IMR-90 (cell line): Measurements from ENCODE around the gene CDC25A. TPM values are rescaled to one million over a fixed set of nuclear protein-coding genes. Genes with fewer than 3 reads are reported as not detected.
A peak's percentile ranks its signal among the peaks of the same experiment; 100 is the strongest.
"Not testable (repeated sequence)": the region's sequence is repeated elsewhere in the genome, so short reads cannot be mapped to it uniquely, and the experiment has no call there.

Source experiments
- ATAC-seq: fragments of 200-7000 bp; cut with Tn5 transposase; 2 replicates; pipeline ENCODE4 v1.9.1; 2020; ENCODE audit warnings: low read depth, mild to moderate bottlenecking, moderate library complexity
- BruUV-seq: library from RNA; stranded (reverse); fragments of 400-500 nt; replicated peaks from 2 replicates; lab custom pipeline; 2021; lab: Mats Ljungman, UMichigan
- CTCF ChIA-PET: fragments of 300-600 bp; formaldehyde crosslinking; extraction: SDS; loops from one replicate; lab custom pipeline; 2021; ENCODE audit warnings: antibody characterized with exemption; lab: Yijun Ruan, JAX
- POLR2A ChIA-PET: fragments of 300-600 bp; sonication (Branson Sonifier 250); formaldehyde crosslinking; loops from one replicate; lab custom pipeline; 2022; ENCODE audit warnings: antibody characterized with exemption; ENCODE audit not compliant: unreplicated experiment; lab: Charles Lee
- DNase-seq: peaks from one replicate; pipeline ENCODE4 v3.0.0; 2013
- H2AFZ ChIP-seq: replicated peaks from 2 replicates; pipeline ENCODE3; 2013; ENCODE audit warnings: low read length, mild to moderate bottlenecking; ENCODE audit not compliant: poor library complexity
- H2AK5ac ChIP-seq: 2 replicates; pipeline ENCODE4 v1.6.1; 2013; ENCODE audit warnings: low read depth, low read length, inconsistent platforms
- H2AK9ac ChIP-seq: replicated peaks from 2 replicates; pipeline ENCODE3; 2013; ENCODE audit warnings: mild to moderate bottlenecking, low read depth, low read length, moderate library complexity; ENCODE audit not compliant: poor library complexity
- H2BK120ac ChIP-seq: 2 replicates; pipeline ENCODE4 v1.6.1; 2013; ENCODE audit warnings: low read depth, low read length, inconsistent platforms
- H2BK15ac ChIP-seq: 3 replicates; pipeline ENCODE4 v1.6.1; 2013; ENCODE audit warnings: low read depth, low read length, inconsistent platforms
- H2BK20ac ChIP-seq: 2 replicates; pipeline ENCODE4 v1.6.1; 2013; ENCODE audit warnings: low read depth, mild to moderate bottlenecking, inconsistent platforms, low read length, moderate library complexity
- H2BK5ac ChIP-seq: 2 replicates; pipeline ENCODE4 v1.6.1; 2013; ENCODE audit warnings: mild to moderate bottlenecking, low read depth, low read length, inconsistent platforms; ENCODE audit not compliant: poor library complexity, severe bottlenecking
- H3K14ac ChIP-seq: replicated peaks from 2 replicates; pipeline ENCODE4 v1.6.1; 2013; ENCODE audit warnings: low read depth, low read length, inconsistent platforms
- H3K18ac ChIP-seq: 2 replicates; pipeline ENCODE4 v1.6.1; 2013; ENCODE audit warnings: low read depth, low read length, control low read depth
- H3K23ac ChIP-seq: 2 replicates; pipeline ENCODE4 v1.6.1; 2013; ENCODE audit warnings: low read depth, low read length, inconsistent platforms
- H3K27ac ChIP-seq: 2 replicates; pipeline ENCODE4 v1.5.1; 2013; ENCODE audit warnings: mild to moderate bottlenecking, control low read depth, low read length; ENCODE audit not compliant: insufficient read depth
- H3K27me3 ChIP-seq: 2 replicates; pipeline ENCODE4 v1.6.1; 2013; ENCODE audit warnings: low read length; ENCODE audit not compliant: control insufficient read depth, insufficient read depth
- H3K36me3 ChIP-seq: 2 replicates; pipeline ENCODE4 v1.6.1; 2013; ENCODE audit warnings: low read length, mixed read lengths; ENCODE audit not compliant: control insufficient read depth, insufficient read depth
- H3K4ac ChIP-seq: 2 replicates; pipeline ENCODE4 v1.6.1; 2013; ENCODE audit warnings: low read depth, low read length, inconsistent platforms
- H3K4me1 ChIP-seq: 2 replicates; pipeline ENCODE4 v1.6.1; 2013; ENCODE audit warnings: low read length, mixed read lengths; ENCODE audit not compliant: control insufficient read depth, insufficient read depth
- H3K4me2 ChIP-seq: 2 replicates; pipeline ENCODE4 v1.6.1; 2013; ENCODE audit warnings: low read depth, mild to moderate bottlenecking, control low read depth, low read length, moderate library complexity
- H3K4me3 ChIP-seq: 2 replicates; pipeline ENCODE4 v1.5.1; 2013; ENCODE audit warnings: low read depth, mild to moderate bottlenecking, control low read depth, low read length, moderate library complexity; ENCODE audit not compliant: insufficient read depth
- H3K56ac ChIP-seq: 2 replicates; pipeline ENCODE4 v1.6.1; 2013; ENCODE audit warnings: low read length, inconsistent platforms; ENCODE audit not compliant: insufficient read depth; ENCODE audit errors: extremely low read depth
- H3K79me1 ChIP-seq, 2 experiments: 2 replicates each; pipeline ENCODE4 v1.6.1; 2013; ENCODE audit warnings: low read length in 2 of 2, inconsistent platforms in 1 of 2, low read depth in 1 of 2
- H3K9ac ChIP-seq: 2 replicates; pipeline ENCODE4 v1.6.1; 2013; ENCODE audit warnings: low read depth, low read length, control low read depth
- H3K9me1 ChIP-seq: 2 replicates; pipeline ENCODE4 v1.6.1; 2013; ENCODE audit warnings: low read length, inconsistent platforms; ENCODE audit not compliant: insufficient read depth
- H3K9me3 ChIP-seq: 2 replicates; pipeline ENCODE4 v1.6.1; 2013; ENCODE audit warnings: low read length; ENCODE audit not compliant: control insufficient read depth, insufficient read depth
- H4K20me1 ChIP-seq: 2 replicates; pipeline ENCODE4 v1.6.1; 2013; ENCODE audit warnings: low read length, inconsistent platforms; ENCODE audit not compliant: insufficient read depth
- H4K5ac ChIP-seq: 2 replicates; pipeline ENCODE4 v1.6.1; 2013; ENCODE audit warnings: mild to moderate bottlenecking, low read depth, low read length, control low read depth
- H4K8ac ChIP-seq, 2 experiments: 2 replicates each; pipeline ENCODE4 v1.6.1; 2013; ENCODE audit warnings: low read depth in 2 of 2, low read length in 2 of 2, control low read depth in 1 of 2, inconsistent platforms in 1 of 2
- H4K91ac ChIP-seq: 2 replicates; pipeline ENCODE4 v1.6.1; 2013; ENCODE audit warnings: low read depth, low read length, inconsistent platforms; ENCODE audit not compliant: insufficient read depth
- CHD1 ChIP-seq: IDR thresholded peaks from 2 replicates; pipeline ENCODE4 v1.6.1; 2012; ENCODE audit warnings: low read depth, low read length, improper control_type of control experiment
- CTCF ChIP-seq: conservative IDR thresholded peaks from 2 replicates; pipeline ENCODE4 v1.5.1; 2012; ENCODE audit warnings: mild to moderate bottlenecking, low read depth, low read length, improper control_type of control experiment
- FOS ChIP-seq: fragments of 150-350 bp; IDR thresholded peaks from 2 replicates; pipeline ENCODE4 v1.6.1; 2016; ENCODE audit warnings: low read depth, low read length
- MAFK ChIP-seq: IDR thresholded peaks from 2 replicates; pipeline ENCODE4 v1.6.1; 2012; ENCODE audit warnings: low read depth, low read length, improper control_type of control experiment
- MXI1 ChIP-seq: IDR thresholded peaks from 2 replicates; pipeline ENCODE4 v1.6.1; 2012; ENCODE audit warnings: low read depth, mild to moderate bottlenecking, low read length, moderate library complexity, borderline replicate concordance
- POLR2A ChIP-seq: IDR thresholded peaks from 2 replicates; pipeline ENCODE4 v1.6.1; 2012; ENCODE audit warnings: mild to moderate bottlenecking, low read depth, low read length
- RAD21 ChIP-seq: IDR thresholded peaks from 2 replicates; pipeline ENCODE4 v1.6.1; 2012; ENCODE audit warnings: low read length, improper control_type of control experiment
- RCOR1 ChIP-seq: IDR thresholded peaks from 2 replicates; pipeline ENCODE4 v1.6.1; 2012; ENCODE audit warnings: mild to moderate bottlenecking, low read length, improper control_type of control experiment; ENCODE audit not compliant: insufficient replicate concordance
- WGBS, 2 experiments: methylation state at CpG; one replicate each; pipeline versions ENCODE4 v1.1.5 to v1.1.7; 2013; ENCODE audit warnings: missing lambda C conversion rate in 2 of 2; ENCODE audit not compliant: insufficient read length in 1 of 2; ENCODE audit errors: extremely low coverage in 2 of 2; 5-methylcytosine and 5-hydroxymethylcytosine counted together
- dilution Hi-C: fragments of 300-500 bp; cut with HindIII; formaldehyde crosslinking; loops from one replicate; pipeline ENCODE4 v1.14.3; 2018; ENCODE audit warnings: low sequenced_read_pairs; ENCODE audit not compliant: unreplicated experiment
- in situ Hi-C: fragments of 300-500 bp; cut with MboI; formaldehyde crosslinking; loops from 3 replicates; pipeline ENCODE4 v1.14.3; 2019; ENCODE audit warnings: low sequenced_read_pairs, inconsistent platforms, mixed read lengths
- intact Hi-C: fragments of 100-400 bp; cut with micrococcal nuclease; formaldehyde crosslinking; loops from 2 replicates; pipeline ENCODE4 v1.10.0; 2022
- polyA plus RNA-seq, 3 experiments: library from polyadenylated mRNA; depleted of rRNA; stranded (reverse); fragments of >200 nt; gene quantifications; 2 replicates each; pipeline ENCODE4 v1.2.3, GENCODE V29; 2012; ENCODE audit warnings: low replicate concordance in 1 of 3
- total RNA-seq: library from RNA; depleted of rRNA; stranded (reverse); fragments of >200 nt; gene quantifications from 2 replicates; pipeline ENCODE4 v1.2.3, GENCODE V29; 2012

The CDC25A gene
- total and polyA plus RNA-seq, 2 of the 4 experiments (the other 2 are of a cell fraction) = 4.2 to 10.6 TPM

DNA sequence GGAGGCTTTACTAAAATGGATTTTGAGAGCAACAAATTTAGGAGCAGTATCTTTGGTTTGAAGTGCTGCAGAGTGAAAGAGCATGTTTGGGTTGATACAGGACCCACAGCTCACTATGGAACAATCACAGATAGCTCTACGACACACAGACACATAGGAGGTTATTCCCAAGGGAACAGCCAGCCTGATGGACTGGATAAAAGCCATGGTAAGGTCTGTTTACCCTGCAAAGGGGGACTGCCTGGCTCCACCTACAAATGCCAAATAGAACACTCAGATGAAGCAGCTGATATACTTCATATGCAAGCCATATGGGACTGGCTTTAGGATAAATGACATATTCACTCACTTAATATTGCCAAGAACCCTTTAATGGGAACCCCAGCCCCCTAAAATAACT is 75.4 kb downstream of the CDC25A start:
- no peak overlapping the region for H2AK5ac ChIP-seq
- POLR2A ChIA-PET = no interaction called here
- WGBS, 2 experiments = no CpG with 5 or more reads among the region's 1 CpG
- H4K20me1 ChIP-seq = no peaks in the 10 kb centered on the region
- H3K27me3 ChIP-seq = no peaks in the 10 kb centered on the region
- dilution Hi-C loops = no loop called here
- H3K56ac ChIP-seq = no peak overlapping the region
- H3K4me2 ChIP-seq = no peak overlapping the region
- H2BK120ac ChIP-seq = no peak overlapping the region
- ATAC-seq (peak; percentile 14; the same call in 1 of the 2 replicates), DNase-seq (no peak)
- intact Hi-C loops = no loop called here
- BruUV-seq = no TSS peak
- no peak overlapping the region for H2AFZ ChIP-seq
- H3K9ac ChIP-seq = no peak overlapping the region
- no peak overlapping the region for H2BK15ac ChIP-seq
- no peak overlapping the region for H3K14ac ChIP-seq
- no peak for TF ChIP-seq CHD1
- no peak for TF ChIP-seq MXI1
- TF ChIP-seq RAD21 = no peak
- no peak for TF ChIP-seq RCOR1
- TF ChIP-seq FOS = no peak
- TF ChIP-seq MAFK = no peak
- no peak for TF ChIP-seq POLR2A
- TF ChIP-seq CTCF = no peak
- H3K9me3 ChIP-seq = no peaks in the 10 kb centered on the region
- no peak overlapping the region for H4K8ac ChIP-seq
- no peaks in the 10 kb centered on the region for H3K36me3 ChIP-seq
- no peaks in the 10 kb centered on the region for H3K9me1 ChIP-seq
- H3K18ac ChIP-seq = no peak overlapping the region
- H3K4me1 ChIP-seq = 0 out of 2 replicates have a peak, but pooled peaks cover 2% of the 10 kb centered on the region
- H2AK9ac ChIP-seq = no peak overlapping the region
- H2BK5ac ChIP-seq = no peak overlapping the region
- H3K4me3 ChIP-seq = no peak overlapping the region
- no peak overlapping the region for H3K27ac ChIP-seq
- H2BK20ac ChIP-seq = no peak overlapping the region
- no peak overlapping the region for H4K91ac ChIP-seq
- no peak overlapping the region for H4K5ac ChIP-seq
- CTCF ChIA-PET = no interaction called here
- no peak overlapping the region for H3K23ac ChIP-seq
- no peak overlapping the region for H3K4ac ChIP-seq
- in situ Hi-C loops = no loop called here
- no peaks in the 10 kb centered on the region for H3K79me1 ChIP-seq

GRCh38 chr3:48112108-48112791 is 76.0 kb downstream of the CDC25A start:
- H3K56ac ChIP-seq, H3K23ac ChIP-seq, H4K5ac ChIP-seq, H3K79me1 ChIP-seq, ATAC-seq, H3K4me2 ChIP-seq, H4K20me1 ChIP-seq, H2BK15ac ChIP-seq, H2BK120ac ChIP-seq, H3K9ac ChIP-seq, H3K9me3 ChIP-seq, BruUV-seq, CTCF ChIA-PET, H3K27ac ChIP-seq, H3K4me1 ChIP-seq, H2AK9ac ChIP-seq, in situ Hi-C loops, H3K4ac ChIP-seq, DNase-seq, H2BK20ac ChIP-seq, H2AFZ ChIP-seq, intact Hi-C loops, H3K14ac ChIP-seq, H3K18ac ChIP-seq, POLR2A ChIA-PET, dilution Hi-C loops, H4K91ac ChIP-seq, H3K9me1 ChIP-seq, H4K8ac ChIP-seq, H2BK5ac ChIP-seq, H3K4me3 ChIP-seq, H3K27me3 ChIP-seq, H3K36me3 ChIP-seq, H2AK5ac ChIP-seq: not testable (repeated sequence)
- 79% methylated on average over 2 of the region's 8 CpGs; no CpG with 5 or more reads in 1 of the 2 experiments for WGBS, 2 experiments
